ENCODE measurements around the gene SGSM1. TPM values are rescaled to one million over a fixed set of nuclear protein-coding genes. Genes with fewer than 3 reads are reported as not detected.

Gene SGSM1
- total and polyA plus RNA-seq, 9 donors = 0.91 to 4.4 (median 2.5) TPM

DNA sequence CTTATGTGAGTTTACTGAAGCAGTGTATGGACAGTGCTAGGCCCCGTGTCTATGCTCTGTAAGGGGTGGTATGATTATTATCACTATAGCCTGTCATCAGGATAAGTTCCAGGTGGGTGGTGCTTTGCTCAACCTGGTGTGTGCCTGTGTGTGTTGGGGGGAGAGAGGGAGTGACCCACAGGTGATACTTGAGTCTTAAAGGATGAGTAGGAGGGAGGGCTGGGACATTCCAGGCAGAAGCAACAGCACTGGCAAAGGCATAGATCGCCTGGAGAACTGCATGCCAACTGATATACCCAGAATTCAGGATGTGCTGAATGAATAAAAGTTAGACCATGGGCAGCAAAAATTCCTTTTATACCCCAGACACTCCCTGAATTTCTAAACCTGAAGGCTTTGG is 151.0 kb downstream of the SGSM1 start:
- TF ChIP-seq, protein P1, sequence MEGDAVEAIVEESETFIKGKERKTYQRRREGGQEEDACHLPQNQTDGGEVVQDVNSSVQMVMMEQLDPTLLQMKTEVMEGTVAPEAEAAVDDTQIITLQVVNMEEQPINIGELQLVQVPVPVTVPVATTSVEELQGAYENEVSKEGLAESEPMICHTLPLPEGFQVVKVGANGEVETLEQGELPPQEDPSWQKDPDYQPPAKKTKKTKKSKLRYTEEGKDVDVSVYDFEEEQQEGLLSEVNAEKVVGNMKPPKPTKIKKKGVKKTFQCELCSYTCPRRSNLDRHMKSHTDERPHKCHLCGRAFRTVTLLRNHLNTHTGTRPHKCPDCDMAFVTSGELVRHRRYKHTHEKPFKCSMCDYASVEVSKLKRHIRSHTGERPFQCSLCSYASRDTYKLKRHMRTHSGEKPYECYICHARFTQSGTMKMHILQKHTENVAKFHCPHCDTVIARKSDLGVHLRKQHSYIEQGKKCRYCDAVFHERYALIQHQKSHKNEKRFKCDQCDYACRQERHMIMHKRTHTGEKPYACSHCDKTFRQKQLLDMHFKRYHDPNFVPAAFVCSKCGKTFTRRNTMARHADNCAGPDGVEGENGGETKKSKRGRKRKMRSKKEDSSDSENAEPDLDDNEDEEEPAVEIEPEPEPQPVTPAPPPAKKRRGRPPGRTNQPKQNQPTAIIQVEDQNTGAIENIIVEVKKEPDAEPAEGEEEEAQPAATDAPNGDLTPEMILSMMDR (IDR thresholded peaks at IDR 0.05) = no peak
- TF ChIP-seq POLR2A (IDR thresholded peaks at IDR 0.05) (no peak), EP300 (IDR thresholded peaks at IDR 0.05) (no peak)
- intact Hi-C loops (cut with DNase I) = no loop called here
- Histone ChIP-seq H3K36me3 (no peaks in the 10 kb centered on the region), H3K27me3 (no peaks in the 10 kb centered on the region), H3K9me3 (no peaks in the 10 kb centered on the region), H3K4me1 (ENCODE audit: insufficient read depth) (peaks cover 2% of the 10 kb centered on the region), H3K4me3 (no peak overlapping the region), H3K27ac (no peak overlapping the region)
- no peak for DNase-seq
- 83 to 87% (median 85%) methylated on average over 2 of the region's 2 CpGs for WGBS, 3 donors

DNA sequence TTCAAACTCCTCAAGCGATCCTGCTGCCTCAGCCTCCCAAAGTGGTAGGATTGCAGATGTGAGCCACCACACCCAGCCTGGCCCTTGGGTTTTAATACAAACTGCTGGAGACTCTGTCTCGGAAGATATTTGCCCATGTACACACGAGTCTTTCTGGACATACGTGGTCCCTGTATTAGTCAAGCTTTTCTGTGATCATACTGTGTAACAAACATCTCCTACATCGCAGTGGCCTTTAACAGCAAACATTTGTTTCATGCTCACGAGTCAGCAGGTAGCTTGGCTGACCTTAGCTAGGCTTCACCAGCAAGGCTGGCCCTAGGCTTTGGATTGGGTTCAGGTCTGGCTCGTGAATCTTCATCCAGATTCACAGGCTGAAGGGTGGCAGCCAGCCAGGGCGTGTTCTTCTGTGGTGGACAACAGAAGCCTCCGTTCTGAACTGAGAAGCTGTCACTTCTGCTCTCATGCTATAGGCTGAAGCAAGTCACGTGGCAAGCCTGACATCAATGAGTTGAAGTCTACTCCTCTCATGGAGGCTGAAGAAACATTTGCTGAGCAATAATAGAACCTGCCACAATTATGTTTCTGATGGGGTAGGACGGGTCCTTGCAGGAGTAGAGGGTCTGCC is 155.3 kb downstream of the SGSM1 start:
- intact Hi-C loops (cut with DNase I) = no loop called here
- Histone ChIP-seq H3K27ac (no peak overlapping the region), H3K36me3 (no peaks in the 10 kb centered on the region), H3K27me3 (no peaks in the 10 kb centered on the region), H3K4me3 (no peak overlapping the region), H3K4me1 (ENCODE audit: insufficient read depth) (peaks cover 4% of the 10 kb centered on the region), H3K9me3 (no peaks in the 10 kb centered on the region)
- TF ChIP-seq, protein P1 (IDR thresholded peaks at IDR 0.05) = no peak
- no peak for TF ChIP-seq EP300 (IDR thresholded peaks at IDR 0.05)
- TF ChIP-seq POLR2A (IDR thresholded peaks at IDR 0.05) = no peak
- DNase-seq = no peak
- WGBS, 3 donors = 86 to 93% (median 87%) methylated on average over 11 of the region's 11 CpGs

DNA sequence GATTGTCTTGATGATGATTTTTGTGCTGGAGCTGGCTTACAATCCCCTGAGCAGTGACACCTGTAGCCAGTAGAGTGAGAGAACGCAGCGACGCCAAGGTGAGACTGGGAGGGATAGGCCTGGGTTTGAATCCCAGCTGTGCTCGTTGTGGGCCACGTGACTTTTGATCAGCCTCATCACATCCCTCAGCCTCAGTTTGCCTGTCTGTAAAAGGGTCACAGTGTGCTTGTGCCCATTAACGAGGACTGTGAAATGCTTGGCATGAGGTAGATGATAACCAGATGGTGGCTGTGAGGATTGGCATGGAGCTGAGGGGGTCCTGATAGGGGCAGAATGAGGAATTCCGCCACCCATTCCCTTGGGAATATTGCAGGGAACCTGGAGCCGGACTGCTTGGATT is 156.1 kb downstream of the SGSM1 start:
- WGBS, 3 donors = 91 to 93% (median 92%) methylated on average over 8 of the region's 8 CpGs
- intact Hi-C loops (cut with DNase I) = no loop called here
- Histone ChIP-seq H3K27me3 (no peaks in the 10 kb centered on the region), H3K4me3 (no peak overlapping the region), H3K36me3 (no peaks in the 10 kb centered on the region), H3K27ac (no peak overlapping the region), H3K4me1 (ENCODE audit: insufficient read depth) (peaks cover 6% of the 10 kb centered on the region), H3K9me3 (no peaks in the 10 kb centered on the region)
- DNase-seq = no peak
- TF ChIP-seq, protein P1 (IDR thresholded peaks at IDR 0.05) = no peak

DNA sequence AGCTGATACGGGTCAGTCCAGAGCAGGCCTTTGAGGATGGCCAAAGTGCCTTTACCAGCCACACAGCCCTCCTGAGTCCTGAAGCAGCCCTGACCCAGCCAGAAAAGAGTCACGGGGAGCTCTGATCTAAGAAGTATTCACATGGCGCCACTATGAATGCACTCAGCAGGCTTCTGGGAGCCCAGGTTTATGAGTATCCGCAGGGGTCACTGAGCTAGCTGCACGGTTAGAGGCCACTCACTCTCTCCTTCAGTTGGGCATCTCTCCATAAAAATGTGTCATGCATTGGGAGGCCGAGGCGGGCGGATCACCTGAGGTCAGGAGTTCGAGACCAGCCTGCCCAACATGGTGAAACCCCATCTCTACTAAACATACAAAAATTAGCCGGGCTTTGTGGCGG is 156.8 kb downstream of the SGSM1 start:
- DNase-seq = no peak
- intact Hi-C loops (cut with DNase I) = no loop called here
- WGBS, 3 donors = 90 to 95% (median 92%) methylated on average over 11 of the region's 11 CpGs
- Histone ChIP-seq H3K4me3 (no peak overlapping the region), H3K9me3 (no peaks in the 10 kb centered on the region), H3K36me3 (no peaks in the 10 kb centered on the region), H3K27ac (no peak overlapping the region), H3K4me1 (ENCODE audit: insufficient read depth) (peaks cover 6% of the 10 kb centered on the region), H3K27me3 (no peaks in the 10 kb centered on the region)
- TF ChIP-seq, protein P1 (IDR thresholded peaks at IDR 0.05) = no peak
- TF ChIP-seq POLR2A (IDR thresholded peaks at IDR 0.05) (no peak), EP300 (IDR thresholded peaks at IDR 0.05) (no peak)
